HFFc6 (cell line): ENCODE measurements around the gene ZNF750. TPM values are rescaled to one million over a fixed set of nuclear protein-coding genes. Genes with fewer than 3 reads are reported as not detected.

ENCODE experiments used
- DNase-seq: peaks from one replicate; pipeline ENCODE4 v3.0.0-alpha.2; 2018
- H3K27ac Mint-ChIP-seq: 2 replicates; pipeline ENCODE4 v1.8.0; 2020; ENCODE audit warnings: mild to moderate bottlenecking, mixed read lengths
- H3K27me3 Mint-ChIP-seq: 2 replicates; pipeline ENCODE4 v1.8.0; 2021; ENCODE audit warnings: mild to moderate bottlenecking, moderate library complexity, mixed read lengths; ENCODE audit not compliant: insufficient read depth
- H3K36me3 Mint-ChIP-seq: 2 replicates; pipeline ENCODE4 v1.8.0; 2021; ENCODE audit warnings: low read depth, mixed read lengths
- H3K4me1 Mint-ChIP-seq: 2 replicates; pipeline ENCODE4 v1.8.0; 2020; ENCODE audit warnings: low read depth, mixed read lengths
- H3K4me3 Mint-ChIP-seq: 2 replicates; pipeline ENCODE4 v1.8.0; 2020; ENCODE audit warnings: mild to moderate bottlenecking, moderate library complexity, mixed read lengths
- H3K9me3 Mint-ChIP-seq: 2 replicates; pipeline ENCODE4 v1.8.0; 2020; ENCODE audit warnings: mild to moderate bottlenecking, mixed read lengths
- CTCF ChIP-seq: fragments of 200-600 bp; sonication (generic); IDR thresholded peaks from 2 replicates; pipeline ENCODE4 v1.5.0; 2021; ENCODE audit warnings: antibody characterized with exemption, mild to moderate bottlenecking
- total RNA-seq, 6 experiments: library from RNA; stranded (reverse); fragmentation: NEBNext Ultra II Directional; extraction: Animal tissue kit (Norgen Biotek cat#: 25700); gene quantifications; 2 replicates in 1 of 6; 3 replicates in 5 of 6; pipeline ENCODE4 v1.2.3, GENCODE V29; 2021

ZNF750 gene
- total RNA-seq, 6 experiments from 2014 or later: not detected

GRCh38 chr17:82805823-82806222, 34.0 kb downstream of the ZNF750 start:
- peaks cover 9% of the 10 kb centered on the region for H3K9me3 Mint-ChIP-seq
- DNase-seq: no peak
- H3K36me3 Mint-ChIP-seq: peaks cover 15% of the 10 kb centered on the region
- H3K27me3 Mint-ChIP-seq: peaks cover 1% of the 10 kb centered on the region; the same call in 1 of the 2 replicates
- H3K4me3 Mint-ChIP-seq: no peak overlapping the region
- TF ChIP-seq CTCF: no peak
- H3K4me1 Mint-ChIP-seq: no peaks in the 10 kb centered on the region; the same call in 1 of the 2 replicates
- H3K27ac Mint-ChIP-seq: no peak overlapping the region

- DNase-seq: no peak
- peaks cover 20% of the 10 kb centered on the region for H3K36me3 Mint-ChIP-seq
- no peak for TF ChIP-seq CTCF
- no peaks in the 10 kb centered on the region; the same call in 1 of the 2 replicates for H3K4me1 Mint-ChIP-seq
- peaks cover 9% of the 10 kb centered on the region for H3K9me3 Mint-ChIP-seq
- H3K4me3 Mint-ChIP-seq: no peak overlapping the region
- H3K27me3 Mint-ChIP-seq: peaks cover 1% of the 10 kb centered on the region; the same call in 1 of the 2 replicates
- no peak overlapping the region for H3K27ac Mint-ChIP-seq
Observed at GRCh38 chr17:82805254-82805653, 34.6 kb downstream of the ZNF750 start.

GRCh38 chr17:82804442-82805191, 35.2 kb downstream of the ZNF750 start:
- Mint-ChIP-seq H3K27me3 (peaks cover 1% of the 10 kb centered on the region), H3K27ac (no peak overlapping the region), H3K4me3 (no peak overlapping the region), H3K9me3 (peaks cover 9% of the 10 kb centered on the region), H3K36me3 (peaks cover 26% of the 10 kb centered on the region), H3K4me1 (no peaks in the 10 kb centered on the region; the same call in 1 of the 2 replicates)
- DNase-seq: no peak
- no peak for TF ChIP-seq CTCF

- TF ChIP-seq CTCF: no peak
- Mint-ChIP-seq H3K4me3 (no peak overlapping the region), H3K9me3 (peaks cover 9% of the 10 kb centered on the region), H3K27ac (no peak overlapping the region), H3K36me3 (peaks cover 26% of the 10 kb centered on the region), H3K27me3 (peaks cover 1% of the 10 kb centered on the region), H3K4me1 (no peaks in the 10 kb centered on the region; the same call in 1 of the 2 replicates)
- no peak for DNase-seq
Observed at GRCh38 chr17:82803606-82804005, 36.2 kb downstream of the ZNF750 start.

- Mint-ChIP-seq H3K36me3 (peaks cover 26% of the 10 kb centered on the region), H3K27me3 (no peaks in the 10 kb centered on the region; the same call in 1 of the 2 replicates), H3K9me3 (peaks cover 9% of the 10 kb centered on the region), H3K27ac (no peak overlapping the region), H3K4me1 (no peaks in the 10 kb centered on the region; the same call in 1 of the 2 replicates), H3K4me3 (no peak overlapping the region)
- DNase-seq: no peak
- no peak for TF ChIP-seq CTCF
Observed at GRCh38 chr17:82803185-82803584, 36.6 kb downstream of the ZNF750 start.
